ENCODE results near the gene ARRB1.

DNA sequence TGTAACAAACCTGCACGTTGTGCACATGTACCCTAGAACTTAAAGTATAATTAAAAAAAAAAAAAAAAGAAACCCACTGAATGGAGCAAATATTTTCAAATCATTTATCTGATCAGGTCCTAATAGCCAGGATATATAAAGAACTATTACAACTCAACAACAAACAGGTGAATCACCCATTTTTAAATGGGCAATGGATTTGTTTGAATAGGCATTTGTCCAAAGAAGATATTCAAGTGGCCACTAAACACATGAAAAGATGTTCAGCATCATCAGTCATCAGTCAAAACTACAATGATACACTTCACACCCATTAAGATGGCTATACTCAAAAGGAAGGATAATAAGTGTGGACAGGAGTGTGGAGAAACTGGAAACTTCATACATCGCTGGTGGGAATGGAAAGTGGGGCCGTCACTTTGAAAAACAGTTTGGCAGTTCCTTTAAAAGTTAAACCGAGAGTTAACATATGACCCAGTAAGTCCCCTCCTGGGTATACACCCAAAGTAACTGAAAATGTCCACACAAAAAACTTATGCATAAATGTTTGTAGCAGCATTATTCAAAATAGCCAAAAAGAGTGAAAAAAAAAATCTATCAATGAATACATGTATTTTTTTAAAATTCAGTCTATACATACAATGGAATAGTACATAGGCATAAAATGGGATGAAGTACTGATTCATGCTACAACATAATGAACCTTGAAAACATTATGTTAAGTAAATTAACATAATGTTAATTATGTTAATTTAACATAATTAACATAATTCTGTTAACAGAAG is 53.1 kb downstream of the ARRB1 start:
- TF ChIP-seq, protein P1, sequence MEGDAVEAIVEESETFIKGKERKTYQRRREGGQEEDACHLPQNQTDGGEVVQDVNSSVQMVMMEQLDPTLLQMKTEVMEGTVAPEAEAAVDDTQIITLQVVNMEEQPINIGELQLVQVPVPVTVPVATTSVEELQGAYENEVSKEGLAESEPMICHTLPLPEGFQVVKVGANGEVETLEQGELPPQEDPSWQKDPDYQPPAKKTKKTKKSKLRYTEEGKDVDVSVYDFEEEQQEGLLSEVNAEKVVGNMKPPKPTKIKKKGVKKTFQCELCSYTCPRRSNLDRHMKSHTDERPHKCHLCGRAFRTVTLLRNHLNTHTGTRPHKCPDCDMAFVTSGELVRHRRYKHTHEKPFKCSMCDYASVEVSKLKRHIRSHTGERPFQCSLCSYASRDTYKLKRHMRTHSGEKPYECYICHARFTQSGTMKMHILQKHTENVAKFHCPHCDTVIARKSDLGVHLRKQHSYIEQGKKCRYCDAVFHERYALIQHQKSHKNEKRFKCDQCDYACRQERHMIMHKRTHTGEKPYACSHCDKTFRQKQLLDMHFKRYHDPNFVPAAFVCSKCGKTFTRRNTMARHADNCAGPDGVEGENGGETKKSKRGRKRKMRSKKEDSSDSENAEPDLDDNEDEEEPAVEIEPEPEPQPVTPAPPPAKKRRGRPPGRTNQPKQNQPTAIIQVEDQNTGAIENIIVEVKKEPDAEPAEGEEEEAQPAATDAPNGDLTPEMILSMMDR (IDR thresholded peaks at IDR 0.05), result no peak
- no peak for TF ChIP-seq POLR2A (IDR thresholded peaks at IDR 0.05)
